ENCODE results near the gene IL25.

DNA sequence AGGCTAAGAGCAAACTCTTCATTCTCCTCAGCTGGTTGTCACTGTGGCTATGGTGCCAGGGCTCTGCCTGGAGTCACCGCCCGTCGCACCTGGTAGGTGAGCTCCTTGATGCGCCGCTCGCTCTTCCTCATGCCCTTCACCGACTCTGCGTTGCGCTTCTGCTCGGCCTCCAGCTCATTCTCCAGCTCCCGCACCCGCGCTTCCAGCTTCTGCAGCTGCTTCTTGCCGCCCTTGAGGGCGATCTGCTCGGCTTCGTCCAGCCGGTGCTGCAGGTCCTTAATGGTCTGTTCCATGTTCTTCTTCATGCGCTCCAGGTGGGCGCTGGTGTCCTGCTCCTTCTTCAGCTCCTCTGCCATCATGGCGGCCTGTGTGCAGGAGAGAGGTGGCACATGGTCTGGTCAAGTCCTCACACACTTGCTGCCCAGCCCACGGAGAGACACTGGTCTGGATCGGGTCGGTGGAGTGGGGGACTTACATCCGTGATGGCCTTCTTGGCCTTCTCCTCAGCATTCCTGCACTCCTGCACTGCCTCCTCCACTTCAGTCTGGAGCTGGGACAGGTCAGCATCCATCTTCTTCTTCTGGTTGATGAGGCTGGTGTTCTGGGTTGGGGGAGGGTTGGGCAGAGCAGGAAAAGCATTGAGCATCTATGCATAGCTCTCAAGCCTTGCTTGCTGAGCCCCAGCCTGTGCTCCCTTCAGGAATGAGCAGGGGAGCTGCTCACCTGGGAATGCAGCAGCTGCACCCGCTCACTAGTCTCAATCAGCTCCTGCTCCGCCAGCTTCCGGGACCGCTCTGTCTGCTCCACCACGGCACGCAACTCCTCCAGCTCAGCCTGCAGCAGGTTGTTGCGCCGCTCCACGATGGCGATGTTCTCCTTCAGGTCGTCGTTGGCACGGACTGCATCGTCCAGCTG, 42.6 kb downstream of the IL25 start:
- no peak for TF ChIP-seq CTCF (IDR thresholded peaks at IDR 0.05)
- TF ChIP-seq POLR2A (IDR thresholded peaks at IDR 0.05), result no peak

Measured in ovary (tissue), 3 donors.